IPS-18c (cell line): ENCODE data around the gene GLIS2.
"Not testable (repeated sequence)": the region's sequence is repeated elsewhere in the genome, so short reads cannot be mapped to it uniquely, and the experiment has no call there.

Experiments used
- H3K4me3 ChIP-seq: 2 replicates; pipeline ENCODE4 v1.7.0; 2013; ENCODE audit warnings: low read depth, mild to moderate bottlenecking, low read length, moderate library complexity; ENCODE audit not compliant: insufficient read depth
- H3K9me3 ChIP-seq: one replicate; pipeline ENCODE4 v1.6.1; 2013; ENCODE audit warnings: mild to moderate bottlenecking, low read length, moderate library complexity; ENCODE audit not compliant: control insufficient read depth, insufficient read depth

Gene GLIS2

GRCh38 chr16:4327386-4328045, 11.6 kb downstream of the GLIS2 start:
- no peaks in the 10 kb centered on the region for H3K9me3 ChIP-seq
- H3K4me3 ChIP-seq = peak overlapping the region; percentile 43; the same call in 1 of the 2 replicates

- H3K4me3 ChIP-seq = peak overlapping the region; percentile 43
- H3K9me3 ChIP-seq = no peaks in the 10 kb centered on the region
These were observed 12.3 kb downstream of the GLIS2 start for GRCh38 chr16:4328046-4328781.

- Histone ChIP-seq H3K4me3 (no peak overlapping the region; the same call in 1 of the 2 replicates), H3K9me3 (no peaks in the 10 kb centered on the region)
These were observed 13.2 kb downstream of the GLIS2 start for GRCh38 chr16:4328782-4329775.

GRCh38 chr16:4330277-4330874, 14.5 kb downstream of the GLIS2 start:
- Histone ChIP-seq H3K4me3 (no peak overlapping the region), H3K9me3 (no peaks in the 10 kb centered on the region)

- H3K9me3 ChIP-seq = no peaks in the 10 kb centered on the region
- no peak overlapping the region for H3K4me3 ChIP-seq
These were observed 16.2 kb downstream of the GLIS2 start for GRCh38 chr16:4332083-4332482.

- Histone ChIP-seq H3K9me3 (no peaks in the 10 kb centered on the region), H3K4me3 (no peak overlapping the region)
These were observed 16.9 kb downstream of the GLIS2 start for GRCh38 chr16:4332623-4333307.

- no peak overlapping the region for H3K4me3 ChIP-seq
- H3K9me3 ChIP-seq = no peaks in the 10 kb centered on the region
These were observed 17.4 kb downstream of the GLIS2 start for GRCh38 chr16:4333308-4333638.

- not testable (repeated sequence) for H3K9me3 ChIP-seq, H3K4me3 ChIP-seq
These were observed 17.8 kb downstream of the GLIS2 start for GRCh38 chr16:4333714-4334113.

- no peak overlapping the region for H3K4me3 ChIP-seq
- no peaks in the 10 kb centered on the region for H3K9me3 ChIP-seq
These were observed 19.0 kb downstream of the GLIS2 start for GRCh38 chr16:4334724-4335495.

- Histone ChIP-seq H3K4me3 (no peak overlapping the region), H3K9me3 (no peaks in the 10 kb centered on the region)
These were observed 21.1 kb downstream of the GLIS2 start for GRCh38 chr16:4336701-4337539.

GRCh38 chr16:4337540-4338088, 21.7 kb downstream of the GLIS2 start:
- H3K4me3 ChIP-seq = no peak overlapping the region
- no peaks in the 10 kb centered on the region for H3K9me3 ChIP-seq

- Histone ChIP-seq H3K9me3 (no peaks in the 10 kb centered on the region), H3K4me3 (no peak overlapping the region)
These were observed 22.3 kb downstream of the GLIS2 start for GRCh38 chr16:4338125-4338582.

- Histone ChIP-seq H3K9me3 (no peaks in the 10 kb centered on the region), H3K4me3 (no peak overlapping the region)
These were observed 22.9 kb downstream of the GLIS2 start for GRCh38 chr16:4338712-4339299.

- Histone ChIP-seq H3K9me3 (peaks cover 4% of the 10 kb centered on the region), H3K4me3 (no peak overlapping the region)
These were observed 23.6 kb downstream of the GLIS2 start for GRCh38 chr16:4339455-4339854.

GRCh38 chr16:4339909-4340308, 24.0 kb downstream of the GLIS2 start:
- Histone ChIP-seq H3K4me3 (no peak overlapping the region), H3K9me3 (peaks cover 4% of the 10 kb centered on the region)
